ENCODE results near the gene TMED9. TPM values are rescaled to one million over a fixed set of nuclear protein-coding genes. Genes with fewer than 3 reads are reported as not detected.

The TMED9 gene
- total RNA-seq, 1 donor from 2014 or later = 113 TPM

DNA sequence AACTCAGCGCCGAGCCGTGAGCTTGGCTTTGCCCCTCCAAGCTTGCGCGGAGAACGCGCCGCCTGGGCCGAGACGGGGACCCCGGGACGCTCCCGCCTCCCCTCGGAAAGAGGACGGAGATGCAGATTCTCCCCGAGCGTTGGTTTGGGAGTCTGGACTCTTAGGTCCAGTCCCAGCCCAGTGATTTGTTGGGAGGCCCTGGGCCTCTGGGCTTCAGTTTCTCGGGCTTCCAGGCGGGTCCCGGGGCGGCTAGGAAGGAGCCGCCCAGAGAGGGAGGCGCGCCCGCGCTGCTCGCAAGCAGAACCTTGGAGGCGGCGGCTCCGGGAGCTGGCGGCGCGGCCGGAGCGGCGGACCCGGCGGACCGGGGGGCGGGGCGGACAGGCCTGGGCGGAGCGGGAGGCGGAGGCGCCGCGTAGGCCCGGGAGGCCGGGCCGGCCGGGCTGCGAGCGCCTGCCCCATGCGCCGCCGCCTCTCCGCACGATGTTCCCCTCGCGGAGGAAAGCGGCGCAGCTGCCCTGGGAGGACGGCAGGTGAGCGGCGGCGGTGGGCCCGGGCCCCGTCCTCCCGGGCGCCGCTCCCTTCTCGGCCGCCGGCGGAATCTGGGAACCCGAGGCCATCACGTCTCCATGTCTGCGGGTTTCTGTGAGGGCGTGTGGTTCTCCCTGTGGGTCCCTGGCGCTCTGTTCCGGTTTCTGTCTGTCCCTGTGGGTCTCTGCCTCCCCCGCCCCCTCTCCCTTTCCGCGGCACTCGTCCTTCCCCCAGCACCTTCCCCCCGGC is 7.9 kb downstream of the TMED9 start, which contains the start of gene B4GALT7:
TSS of gene B4GALT7 (plus strand) at position 402 of the 777 bp plus-strand sequence. CDS start at position 481, 79 bp downstream.
- intact Hi-C loops (cut with DNase I) = loop anchor here (5.0 to 10.0 kb wide), 4 partner anchors 85 to 958 kb away; partner anchors contain the start of genes DDX41, NHP2, PRELID1 and RAB24

GRCh38 chr5:177600508-177601018 is 8.6 kb downstream of the TMED9 start:
- H3K4me3 ChIP-seq = peak overlapping the region; percentile 97 to 98
- no peaks in the 10 kb centered on the region for H3K9me3 ChIP-seq
- no peak for DNase-seq (ENCODE audit: low spot score in 2 of 2)
- TF ChIP-seq CTCF (IDR thresholded peaks at IDR 0.05) = no peak
- peaks cover 8 to 12% of the 10 kb centered on the region in 2 donors for H3K4me1 ChIP-seq
- peaks cover 11 to 16% of the 10 kb centered on the region in 2 donors for H3K36me3 ChIP-seq
- no peaks in the 10 kb centered on the region for H3K27me3 ChIP-seq
- H3K27ac ChIP-seq = peak overlapping the region; percentile 84 to 92
- intact Hi-C loops (cut with DNase I) = loop anchor here (5.0 kb wide), 1 partner anchor 298 kb away; the partner anchor contains the start of genes PRELID1 and RAB24

More for the DNA sequence above, 7.9 kb downstream of the TMED9 start, which contains the start of gene B4GALT7:
- TF ChIP-seq CTCF (IDR thresholded peaks at IDR 0.05) = peak in 1 of 3 experiments; percentile 26
- Histone ChIP-seq H3K36me3 (peaks cover 18% of the 10 kb centered on the region in 2 donors), H3K4me1 (peaks cover 8 to 12% of the 10 kb centered on the region in 2 donors), H3K9me3 (no peaks in the 10 kb centered on the region), H3K4me3 (peak within 1 kb of the TSS; percentile 97 to 98), H3K27me3 (no peaks in the 10 kb centered on the region), H3K27ac (peak within 1 kb of the TSS; percentile 84 to 92)
- peak in 1 of 2 donors; percentile 90 for DNase-seq (ENCODE audit: low spot score in 2 of 2)

GRCh38 chr5:177601126-177601525 is 9.1 kb downstream of the TMED9 start:
- no peak overlapping the region for H3K27ac ChIP-seq
- H3K4me3 ChIP-seq = peak overlapping the region; percentile 97 to 98
- intact Hi-C loops (cut with DNase I) = loop anchor here (5.0 kb wide), 1 partner anchor 299 kb away; the partner anchor contains the start of genes PRELID1 and RAB24

GRCh38 chr5:177601577-177602457 is 9.8 kb downstream of the TMED9 start:
- Histone ChIP-seq H3K36me3 (peaks cover 0 to 5% of the 10 kb centered on the region in 2 donors), H3K4me3 (no peak overlapping the region), H3K27ac (no peak overlapping the region), H3K27me3 (no peaks in the 10 kb centered on the region), H3K4me1 (peaks cover 8 to 12% of the 10 kb centered on the region in 2 donors), H3K9me3 (no peaks in the 10 kb centered on the region)
- intact Hi-C loops (cut with DNase I) = loop anchor here (5.0 kb wide), 1 partner anchor 300 kb away; the partner anchor contains the start of genes PRELID1 and RAB24
- no peak for DNase-seq (ENCODE audit: low spot score in 2 of 2)
- TF ChIP-seq CTCF (IDR thresholded peaks at IDR 0.05) = no peak

More at GRCh38 chr5:177601126-177601525, 9.1 kb downstream of the TMED9 start:
- peaks cover 8 to 12% of the 10 kb centered on the region in 2 donors for H3K4me1 ChIP-seq
- H3K9me3 ChIP-seq = no peaks in the 10 kb centered on the region
- no peak for DNase-seq (ENCODE audit: low spot score in 2 of 2)
- H3K27me3 ChIP-seq = no peaks in the 10 kb centered on the region
- H3K36me3 ChIP-seq = peaks cover 6 to 10% of the 10 kb centered on the region in 2 donors
- no peak for TF ChIP-seq CTCF (IDR thresholded peaks at IDR 0.05)

GRCh38 chr5:177602458-177602830 is 10.4 kb downstream of the TMED9 start:
- Histone ChIP-seq H3K27me3 (no peaks in the 10 kb centered on the region), H3K27ac (no peak overlapping the region), H3K36me3 (peaks cover 0 to 5% of the 10 kb centered on the region in 2 donors), H3K9me3 (no peaks in the 10 kb centered on the region), H3K4me3 (no peak overlapping the region), H3K4me1 (peaks cover 8 to 12% of the 10 kb centered on the region in 2 donors)
- intact Hi-C loops (cut with DNase I) = loop anchor here (5.0 kb wide), 1 partner anchor 300 kb away; the partner anchor contains the start of genes PRELID1 and RAB24
- no peak for DNase-seq (ENCODE audit: low spot score in 2 of 2)
- no peak for TF ChIP-seq CTCF (IDR thresholded peaks at IDR 0.05)
